Right lobe of liver (tissue), 6 donors: ENCODE data around the gene DOCK2. TPM values are rescaled to one million over a fixed set of nuclear protein-coding genes. Genes with fewer than 3 reads are reported as not detected.

Experiments
- ATAC-seq, 4 donors: fragments of 200-7000 bp; cut with Tn5 transposase; one replicate each; pipeline ENCODE4 v1.9.1; 2020; ENCODE audit warnings: mild to moderate bottlenecking in 4 of 4, moderate library complexity in 4 of 4
- DNase-seq, 3 donors: peaks; one replicate each; pipeline ENCODE4 v3.0.0-alpha.2; 2020
- H3K27ac ChIP-seq, 3 donors: fragments of 200-600 bp; one replicate each; pipeline ENCODE4 v1.8.0; 2022
- H3K27me3 ChIP-seq, 2 donors: fragments of 200-600 bp; one replicate each; pipeline ENCODE4 v1.8.0; 2022
- H3K36me3 ChIP-seq, 4 donors: fragments of 200-600 bp; sonication (generic) in 1 of 4; one replicate each; pipeline versions ENCODE4 v1.5.1 to v1.8.0; 2017 to 2022; ENCODE audit warnings: control low read depth in 1 of 4
- H3K4me1 ChIP-seq, 4 donors: fragments of 200-600 bp; sonication (generic) in 1 of 4; one replicate each; pipeline versions ENCODE4 v1.5.1 to v1.8.0; 2017 to 2022; ENCODE audit warnings: control low read depth in 1 of 4
- H3K4me3 ChIP-seq, 3 donors: fragments of 200-600 bp; one replicate each; pipeline ENCODE4 v1.8.0; 2022
- H3K9me3 ChIP-seq, 4 donors: fragments of 200-600 bp; sonication (generic) in 1 of 4; one replicate each; pipeline versions ENCODE4 v1.5.1 to v1.8.0; 2017 to 2022; ENCODE audit warnings: control low read depth in 1 of 4
- POLR2A ChIP-seq: fragments of 450-650 bp; IDR thresholded peaks from one replicate; pipeline ENCODE4 v1.6.1; 2017; ENCODE audit warnings: antibody characterized with exemption, mild to moderate bottlenecking
- WGBS: methylation state at CpG from one replicate; pipeline ENCODE4 v1.1.6; 2018; ENCODE audit warnings: low coverage, low lambda C conversion rate; ENCODE audit not compliant: insufficient coverage; ENCODE audit errors: missing lambda C conversion rate; 5-methylcytosine and 5-hydroxymethylcytosine counted together
- intact Hi-C, 2 donors: fragments of 100-400 bp; cut with DNase I; formaldehyde crosslinking; loops; one replicate each; pipeline versions ENCODE4 v1.11.2 to v1.14.1; 2022
- total RNA-seq, 6 experiments: library from RNA; depleted of rRNA in 2 of 6; stranded (reverse); fragments of >200 nt in 2 of 6; fragmentation: NEBNext Ultra II Directional in 3 of 6; extraction: Animal tissue kit (Norgen Biotek cat#: 25700) in 3 of 6; gene quantifications; one replicate each; pipeline versions ENCODE4 v1.1.0 to v1.2.4, GENCODE V29; 2016 to 2023
- TF ChIP-seq, protein P1 (sequence below), 4 donors: fragments of 200-600 bp in 3 of 4; fragments of 450-650 bp in 1 of 4; IDR thresholded peaks; one replicate each; pipeline versions ENCODE4 v1.5.1 to v1.8.0; 2016 to 2022; ENCODE audit warnings: antibody characterized with exemption in 4 of 4, mild to moderate bottlenecking in 2 of 4
- donor health status: DM: no; HTN: yes; CAD: no.
- donor health status: DM: no; HTN: no; CAD: no.
- donor health status: DM: no; HTN: no; CAD: no.
- donor health status: DM: no; HTN: yes; CAD: no.
- donor health status: DM: no; HTN: yes; CAD: no.

Gene DOCK2
- total RNA-seq, 6 experiments from 2014 or later: 5.0 to 14.5 (median 7.4) TPM

DNA sequence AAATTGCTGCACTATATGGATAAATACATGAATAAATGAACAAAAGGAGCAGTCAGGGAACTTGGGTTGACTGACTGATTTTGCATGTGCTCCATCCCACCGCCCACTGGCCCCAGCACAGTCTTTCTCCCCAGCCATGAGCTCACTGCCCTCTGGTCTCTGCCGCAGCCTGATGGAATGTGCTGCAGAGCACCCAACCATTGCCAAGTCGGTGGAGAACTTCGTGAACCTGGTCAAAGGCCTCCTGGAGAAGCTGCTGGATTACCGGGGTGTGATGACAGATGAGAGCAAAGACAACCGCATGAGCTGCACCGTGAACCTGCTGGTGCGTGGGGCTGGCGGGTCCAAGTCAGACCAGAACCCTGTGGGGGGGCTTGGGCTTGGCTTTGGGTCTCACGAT, 397.2 kb downstream of the DOCK2 start:
- H3K27me3 ChIP-seq: no peaks in the 10 kb centered on the region
- no peak for DNase-seq
- no peaks in the 10 kb centered on the region for H3K9me3 ChIP-seq
- no peaks in the 10 kb centered on the region for H3K4me1 ChIP-seq
- no peak for ATAC-seq
- H3K27ac ChIP-seq: no peak overlapping the region
- intact Hi-C loops: no loop called here
- H3K4me3 ChIP-seq: no peak overlapping the region
- TF ChIP-seq POLR2A: no peak
- TF ChIP-seq, protein P1, sequence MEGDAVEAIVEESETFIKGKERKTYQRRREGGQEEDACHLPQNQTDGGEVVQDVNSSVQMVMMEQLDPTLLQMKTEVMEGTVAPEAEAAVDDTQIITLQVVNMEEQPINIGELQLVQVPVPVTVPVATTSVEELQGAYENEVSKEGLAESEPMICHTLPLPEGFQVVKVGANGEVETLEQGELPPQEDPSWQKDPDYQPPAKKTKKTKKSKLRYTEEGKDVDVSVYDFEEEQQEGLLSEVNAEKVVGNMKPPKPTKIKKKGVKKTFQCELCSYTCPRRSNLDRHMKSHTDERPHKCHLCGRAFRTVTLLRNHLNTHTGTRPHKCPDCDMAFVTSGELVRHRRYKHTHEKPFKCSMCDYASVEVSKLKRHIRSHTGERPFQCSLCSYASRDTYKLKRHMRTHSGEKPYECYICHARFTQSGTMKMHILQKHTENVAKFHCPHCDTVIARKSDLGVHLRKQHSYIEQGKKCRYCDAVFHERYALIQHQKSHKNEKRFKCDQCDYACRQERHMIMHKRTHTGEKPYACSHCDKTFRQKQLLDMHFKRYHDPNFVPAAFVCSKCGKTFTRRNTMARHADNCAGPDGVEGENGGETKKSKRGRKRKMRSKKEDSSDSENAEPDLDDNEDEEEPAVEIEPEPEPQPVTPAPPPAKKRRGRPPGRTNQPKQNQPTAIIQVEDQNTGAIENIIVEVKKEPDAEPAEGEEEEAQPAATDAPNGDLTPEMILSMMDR (IDR thresholded peaks at IDR 0.05): no peak
- no peaks in the 10 kb centered on the region for H3K36me3 ChIP-seq
- WGBS: 53% methylated on average over 6 of the region's 10 CpGs

DNA sequence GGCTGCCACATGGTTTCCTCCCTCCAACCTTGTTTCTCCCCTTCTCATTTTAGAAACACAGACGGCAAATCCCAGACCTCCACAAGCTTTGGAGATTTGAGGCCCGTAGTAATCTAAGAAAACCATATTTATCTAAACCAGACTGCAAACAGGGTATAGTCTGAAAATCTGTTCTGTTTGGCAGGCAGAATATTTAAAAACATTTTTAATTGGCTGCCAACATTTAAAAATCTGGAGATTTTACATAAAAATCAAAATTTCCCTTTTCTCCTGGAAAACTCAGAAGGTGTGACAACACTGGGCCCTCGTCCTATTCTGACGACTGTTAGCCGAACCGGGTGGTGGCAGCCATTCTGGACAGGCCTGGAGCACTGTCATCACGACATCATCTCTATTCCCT, 401.2 kb downstream of the DOCK2 start:
- TF ChIP-seq, protein P1 (IDR thresholded peaks at IDR 0.05): no peak
- 73% methylated on average over 7 of the region's 7 CpGs for WGBS
- DNase-seq (no peak), ATAC-seq (no peak)
- Histone ChIP-seq H3K9me3 (no peaks in the 10 kb centered on the region), H3K4me1 (no peaks in the 10 kb centered on the region), H3K27me3 (no peaks in the 10 kb centered on the region), H3K36me3 (no peaks in the 10 kb centered on the region), H3K27ac (no peak overlapping the region), H3K4me3 (no peak overlapping the region)
- intact Hi-C loops: no loop called here

DNA sequence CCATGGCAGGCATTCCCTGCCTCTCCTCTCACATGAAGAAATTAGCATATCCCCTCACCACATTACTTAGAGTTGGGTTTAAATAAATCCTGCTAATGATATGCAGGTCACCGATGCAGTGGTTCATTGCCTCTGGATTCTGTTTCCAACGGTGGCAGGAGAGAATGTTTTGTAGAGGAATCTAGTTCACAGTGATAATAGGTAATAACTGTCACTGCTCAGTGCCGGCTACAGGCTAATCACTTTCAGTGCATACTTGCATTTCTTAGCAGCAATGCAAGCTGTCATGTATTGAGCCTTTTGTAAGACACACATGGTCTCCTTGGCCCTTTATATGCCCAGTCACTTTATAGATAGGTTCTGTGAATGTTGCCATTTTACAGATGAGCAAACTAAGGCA, 402.8 kb downstream of the DOCK2 start:
- no peak for ATAC-seq
- TF ChIP-seq, protein P1 (IDR thresholded peaks at IDR 0.05): no peak
- TF ChIP-seq POLR2A: no peak
- Histone ChIP-seq H3K27ac (no peak overlapping the region), H3K36me3 (no peaks in the 10 kb centered on the region), H3K9me3 (no peaks in the 10 kb centered on the region), H3K4me3 (no peak overlapping the region), H3K27me3 (no peaks in the 10 kb centered on the region), H3K4me1 (no peaks in the 10 kb centered on the region)
- no CpG with 5 or more reads among the region's 3 CpGs for WGBS
- no peak for DNase-seq
- intact Hi-C loops: no loop called here

DNA sequence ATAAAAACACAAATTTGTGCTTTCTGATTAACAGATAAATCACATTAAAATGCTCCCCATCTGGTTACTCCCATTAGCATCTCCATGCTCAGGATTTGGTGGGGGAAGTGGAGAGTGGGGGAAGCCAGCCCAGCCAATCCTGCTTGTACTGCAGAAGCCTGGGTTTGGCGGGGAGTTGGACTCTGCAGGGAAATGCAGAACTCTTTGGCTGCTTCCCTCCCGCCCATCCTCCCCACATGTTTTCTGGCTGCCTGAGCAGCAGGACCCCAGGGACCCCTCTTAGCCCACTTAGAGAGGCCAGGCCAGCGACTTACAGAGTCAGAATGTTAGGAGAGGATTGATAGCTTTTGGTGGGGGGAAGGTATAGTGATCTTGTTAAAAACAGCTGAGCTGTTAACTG, 409.2 kb downstream of the DOCK2 start:
- H3K4me1 ChIP-seq: no peaks in the 10 kb centered on the region
- H3K27me3 ChIP-seq: no peaks in the 10 kb centered on the region
- no peaks in the 10 kb centered on the region for H3K36me3 ChIP-seq
- TF ChIP-seq, protein P1 (IDR thresholded peaks at IDR 0.05): no peak
- no peak for TF ChIP-seq POLR2A
- no peak for DNase-seq
- 51% methylated on average over 2 of the region's 3 CpGs for WGBS
- H3K27ac ChIP-seq: no peak overlapping the region
- intact Hi-C loops: no loop called here
- no peak for ATAC-seq
- H3K4me3 ChIP-seq: no peak overlapping the region
- no peaks in the 10 kb centered on the region for H3K9me3 ChIP-seq

DNA sequence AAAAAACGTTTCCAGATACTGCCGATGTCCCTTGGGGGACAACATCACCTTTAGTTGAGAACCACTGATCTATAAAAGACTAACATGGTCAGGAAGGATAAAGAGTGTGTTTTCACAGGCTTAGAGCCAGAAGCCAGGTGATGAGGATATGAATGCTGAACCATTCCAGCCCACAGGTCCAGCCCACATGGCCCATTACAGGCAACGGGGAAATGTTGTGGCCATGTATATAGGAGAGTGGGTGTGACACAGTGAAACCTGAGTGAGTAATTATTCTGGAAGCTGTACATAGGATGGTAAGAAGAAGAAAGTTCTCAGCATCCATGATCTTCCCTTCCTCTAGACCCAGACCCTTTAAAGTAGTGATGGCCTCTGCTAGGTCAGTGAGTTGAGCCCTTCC, 412.6 kb downstream of the DOCK2 start:
- 88% methylated on average over 3 of the region's 3 CpGs for WGBS
- H3K9me3 ChIP-seq: no peaks in the 10 kb centered on the region

More for the DNA sequence above, 412.6 kb downstream of the DOCK2 start:
- no peaks in the 10 kb centered on the region for H3K4me1 ChIP-seq
- DNase-seq: no peak
- H3K36me3 ChIP-seq: no peaks in the 10 kb centered on the region
- no peak overlapping the region for H3K4me3 ChIP-seq
- intact Hi-C loops: no loop called here
- no peak for ATAC-seq
- no peak overlapping the region for H3K27ac ChIP-seq
- no peaks in the 10 kb centered on the region for H3K27me3 ChIP-seq
- TF ChIP-seq, protein P1 (IDR thresholded peaks at IDR 0.05): no peak
- TF ChIP-seq POLR2A: no peak
